GM10248 (cell line): ENCODE results near the gene ROR2.

ENCODE experiments used
- CTCF ChIA-PET: fragments of 300-600 bp; sonication (Branson Sonifier 250); formaldehyde crosslinking; extraction: SDS; loops from one replicate; lab custom pipeline; 2021; ENCODE audit warnings: antibody characterized with exemption; lab: Yijun Ruan, JAX
- POLR2A ChIA-PET: fragments of 350-650 bp; sonication (Branson Sonifier 250); formaldehyde crosslinking; extraction: SDS; loops from one replicate; lab custom pipeline; 2020; ENCODE audit warnings: antibody characterized with exemption; lab: Yijun Ruan, JAX
- DNase-seq: peaks from one replicate; pipeline ENCODE4 v3.0.0; 2012; ENCODE audit errors: extremely low spot score
- CTCF ChIP-seq: IDR thresholded peaks from 2 replicates; pipeline ENCODE4 v1.5.1; 2012; ENCODE audit warnings: mild to moderate bottlenecking, low read depth; ENCODE audit errors: extremely low read depth, missing control alignments, control extremely low read depth

Gene ROR2

GRCh38 chr9:91919621-91920020 lies 30.4 kb downstream of the ROR2 start:
- TF ChIP-seq CTCF: no peak
- DNase-seq: no peak
- ChIA-PET POLR2A (no interaction called here), CTCF (interaction anchor here (1.3 kb wide), 1 partner anchor 9 kb away, joined by 3 read pairs; no protein-coding TSS in a partner anchor)

- ChIA-PET POLR2A (no interaction called here), CTCF (interaction anchor here (0.8 to 1.1 kb wide), 2 partner anchors 15 to 37 kb away, joined by 3 to 4 read pairs; no protein-coding TSS in a partner anchor)
- DNase-seq: no peak
- TF ChIP-seq CTCF: no peak
Measured at GRCh38 chr9:91917436-91917835, 32.6 kb downstream of the ROR2 start.

GRCh38 chr9:91915524-91916263 lies 34.3 kb downstream of the ROR2 start:
- POLR2A ChIA-PET: no interaction called here
- CTCF ChIA-PET: interaction anchor here (1.0 to 1.5 kb wide), 2 partner anchors 14 to 19 kb away, joined by 3 read pairs; no protein-coding TSS in a partner anchor
- TF ChIP-seq CTCF: no peak
- DNase-seq: no peak

- TF ChIP-seq CTCF: no peak
- POLR2A ChIA-PET: no interaction called here
- CTCF ChIA-PET: interaction anchor here (0.9 to 1.5 kb wide), 3 partner anchors 13 to 31 kb away, joined by 3 read pairs; no protein-coding TSS in a partner anchor
Measured at GRCh38 chr9:91914937-91915336, 35.1 kb downstream of the ROR2 start.

GRCh38 chr9:91914404-91914803 lies 35.6 kb downstream of the ROR2 start:
- TF ChIP-seq CTCF: no peak
- ChIA-PET POLR2A (no interaction called here), CTCF (interaction anchor here (0.9 to 1.5 kb wide), 2 partner anchors 13 to 31 kb away, joined by 3 read pairs; no protein-coding TSS in a partner anchor)
- no peak for DNase-seq

More at GRCh38 chr9:91914937-91915336, 35.1 kb downstream of the ROR2 start:
- DNase-seq: no peak

- no peak for TF ChIP-seq CTCF
- ChIA-PET POLR2A (no interaction called here), CTCF (interaction anchor here (0.9 to 1.5 kb wide), 2 partner anchors 12 to 32 kb away, joined by 3 read pairs; no protein-coding TSS in a partner anchor)
- no peak for DNase-seq
Measured at GRCh38 chr9:91913986-91914385, 36.0 kb downstream of the ROR2 start.
